Measurements from ENCODE around the gene PPRC1.
"Not testable (repeated sequence)": the region's sequence is repeated elsewhere in the genome, so short reads cannot be mapped to it uniquely, and the experiment has no call there.

The PPRC1 gene

DNA sequence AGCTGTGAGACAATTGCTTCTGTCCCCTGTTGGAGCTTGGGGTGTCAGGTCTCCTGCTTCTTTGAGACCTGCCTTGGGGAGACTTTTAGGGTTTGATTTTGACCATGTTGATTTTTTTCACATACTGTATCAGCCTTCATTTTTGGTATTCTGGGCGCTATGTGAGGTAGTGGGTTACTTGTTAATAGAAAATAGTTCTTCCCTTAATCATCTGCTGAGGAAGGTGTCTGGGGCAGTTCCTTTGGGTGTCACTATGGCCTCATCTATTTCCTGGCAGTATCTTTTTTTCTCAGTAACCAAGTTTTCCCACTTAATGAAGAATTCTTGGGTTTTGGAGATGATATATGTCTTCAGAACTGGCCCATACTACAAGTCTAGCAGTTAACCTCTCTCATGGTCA is 14.7 kb downstream of the PPRC1 start:
- DNase-seq, result no peak

DNA sequence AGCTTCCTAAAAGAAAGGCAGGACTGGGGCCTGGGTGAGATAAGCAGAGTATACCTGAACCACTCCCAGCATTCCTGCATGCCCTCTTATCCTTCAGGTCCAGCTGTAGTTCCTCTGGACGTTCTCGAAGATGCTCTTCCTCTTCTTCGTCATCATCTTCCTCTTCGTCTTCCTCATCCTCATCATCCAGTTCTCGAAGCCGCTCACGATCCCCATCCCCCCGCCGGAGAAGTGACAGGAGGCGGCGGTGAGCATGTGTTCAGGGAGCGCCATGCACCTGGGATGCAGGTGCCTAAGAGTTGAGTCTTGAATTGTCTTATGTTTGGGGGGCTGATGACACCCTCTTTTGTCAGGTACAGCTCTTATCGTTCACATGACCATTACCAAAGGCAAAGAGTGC is 15.4 kb downstream of the PPRC1 start:
- no peak for DNase-seq

DNA sequence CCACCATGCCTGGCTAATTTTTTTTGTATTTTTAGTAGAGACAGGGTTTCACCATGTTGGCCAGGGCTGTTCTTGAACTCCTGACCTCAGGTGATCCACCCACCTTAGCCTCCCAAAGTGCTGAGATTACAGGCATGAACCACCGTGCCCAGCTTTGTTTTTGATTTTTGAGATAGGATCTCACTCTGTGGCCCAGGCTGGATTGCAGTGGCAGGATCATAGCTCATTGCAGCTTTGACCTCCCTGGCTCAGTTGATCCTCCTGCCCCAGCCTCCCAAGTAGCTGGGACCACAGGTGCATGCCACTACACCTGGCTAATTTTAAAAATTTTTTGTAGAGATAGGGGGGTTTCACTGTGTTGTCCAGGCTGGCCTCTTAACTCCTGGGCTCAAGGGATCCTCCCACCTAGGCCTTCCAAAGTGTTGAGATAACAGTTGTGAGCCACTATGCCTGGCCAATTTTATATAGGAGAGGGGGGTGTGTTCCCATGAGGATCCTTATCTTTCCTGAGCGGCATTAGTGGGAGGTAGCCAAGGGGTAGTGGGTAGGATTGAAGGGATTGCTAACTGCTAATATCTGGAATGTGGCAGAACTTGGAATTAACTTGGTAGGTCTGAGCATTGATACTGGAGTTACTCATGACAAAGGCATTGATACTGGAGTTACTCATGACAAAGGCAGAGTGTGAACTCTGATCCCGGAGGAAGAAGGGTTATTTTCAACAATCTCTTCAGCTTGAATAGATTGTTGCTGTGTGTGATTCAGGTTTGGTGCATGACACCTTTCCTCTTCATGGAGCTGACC is 18.3 kb downstream of the PPRC1 start:
- DNase-seq, result no peak

DNA sequence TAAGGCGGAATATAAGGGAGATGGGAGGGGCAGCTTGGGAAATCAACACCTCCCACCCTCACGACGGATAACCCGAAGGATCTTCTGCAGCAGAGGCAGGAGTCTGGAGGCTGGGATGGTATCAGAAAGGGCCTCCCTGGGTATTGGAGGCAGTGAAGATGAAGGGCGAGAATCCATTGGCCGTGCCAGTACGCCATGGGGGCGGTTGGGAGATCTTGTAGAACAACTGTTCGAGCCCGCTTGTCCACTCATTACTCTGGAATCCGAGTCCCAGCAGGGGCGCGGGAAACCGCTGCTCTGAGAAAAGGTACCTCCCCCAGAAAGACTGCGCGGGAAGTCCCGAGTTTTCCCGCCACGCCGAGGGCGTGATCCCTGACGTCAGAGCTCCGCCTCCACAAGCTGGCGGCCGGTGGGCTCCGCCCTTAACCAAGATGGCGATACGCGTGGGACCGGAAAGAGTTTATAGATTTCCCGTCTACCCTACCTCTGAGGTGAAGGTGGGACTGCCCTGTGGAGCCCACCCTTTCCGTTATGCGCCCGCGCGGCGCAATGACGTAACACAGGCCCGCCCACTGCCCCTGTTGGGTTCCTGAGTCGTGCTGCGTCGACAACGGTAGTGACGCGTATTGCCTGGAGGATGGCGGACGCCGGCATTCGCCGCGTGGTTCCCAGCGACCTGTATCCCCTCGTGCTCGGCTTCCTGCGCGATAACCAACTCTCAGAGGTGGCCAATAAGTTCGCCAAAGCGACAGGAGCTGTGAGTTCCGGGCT is 19.1 kb downstream of the PPRC1 start, which contains the start of gene NOLC1:
TSS of gene NOLC1 (plus strand) at position 616 of the 771 bp plus-strand sequence. CDS start at position 638, 22 bp downstream.
- peak; percentile 88 for DNase-seq

DNA sequence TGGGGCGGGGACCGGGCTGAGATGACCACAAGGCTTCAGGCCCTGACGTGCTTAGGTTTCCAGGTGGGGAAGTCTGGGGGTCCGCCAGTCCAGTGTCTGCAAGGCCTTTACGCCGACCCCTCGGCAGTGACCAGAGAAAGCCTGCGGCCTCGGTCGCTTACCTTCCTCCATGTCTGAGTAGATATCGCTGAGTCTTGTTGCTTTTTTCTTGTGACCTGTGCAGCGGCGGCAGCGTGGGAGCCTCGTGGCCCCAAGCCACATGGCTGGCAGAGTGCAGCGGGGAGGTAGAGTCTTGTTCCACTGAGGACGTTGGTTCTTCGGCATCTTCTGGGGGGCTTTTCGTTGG is 19.7 kb downstream of the PPRC1 start:
- DNase-seq, result no peak

DNA sequence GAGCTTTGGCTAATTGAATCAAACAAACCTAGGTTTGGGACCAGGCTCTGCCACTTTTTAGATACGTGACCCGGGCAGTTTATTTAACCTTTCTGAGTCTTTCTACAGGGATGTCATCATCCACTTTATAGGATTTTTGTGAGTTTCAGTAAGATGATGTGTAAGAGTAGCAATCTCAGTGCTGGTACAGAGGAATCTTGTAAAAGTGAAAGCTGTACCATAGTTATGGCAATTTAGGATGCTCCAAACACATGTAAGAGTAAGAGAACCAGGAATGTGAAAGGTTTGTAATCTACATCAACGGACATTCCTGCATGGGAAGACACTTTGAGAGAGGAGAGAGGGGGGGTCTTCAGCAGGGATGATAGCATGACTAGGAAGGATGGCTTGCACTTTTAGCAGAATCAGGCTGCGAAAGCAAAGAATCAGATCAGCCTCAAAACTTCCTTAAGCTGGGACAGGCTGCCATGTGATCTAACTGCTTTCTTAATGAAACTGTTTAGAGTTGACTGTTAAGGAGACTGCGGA is 20.3 kb downstream of the PPRC1 start:
- no peak for DNase-seq

DNA sequence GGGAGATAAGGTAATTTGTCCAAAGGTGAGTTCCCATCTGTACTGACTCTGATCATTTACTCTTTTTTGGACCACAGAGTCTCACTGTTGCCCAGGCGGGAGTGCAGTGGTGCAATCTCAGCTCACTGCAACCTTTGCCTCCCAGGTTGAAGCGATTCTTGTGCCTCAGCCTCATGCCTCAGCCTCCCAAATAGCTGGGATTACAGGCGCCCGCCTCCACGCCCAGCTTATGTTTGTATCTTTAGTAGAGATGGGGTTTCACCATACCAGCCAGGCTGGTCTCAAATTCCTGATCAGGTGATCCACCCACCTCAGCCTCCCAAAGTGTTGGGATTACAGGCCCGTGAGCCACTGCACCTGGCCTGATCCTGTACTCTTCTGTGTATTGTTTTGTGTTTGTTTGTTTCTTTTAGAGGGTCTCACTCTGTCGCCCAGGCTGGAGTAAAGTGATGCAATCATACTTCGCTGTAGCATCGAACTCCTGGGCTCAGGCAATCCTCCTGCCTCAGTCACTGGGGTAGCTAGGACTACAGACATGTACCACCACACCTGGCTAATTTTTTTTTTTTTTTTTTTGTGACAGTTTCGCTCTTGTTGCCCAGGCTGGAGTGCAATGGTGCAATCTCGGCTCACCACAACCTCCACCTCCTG is 21.8 kb downstream of the PPRC1 start:
- no peak for DNase-seq

DNA sequence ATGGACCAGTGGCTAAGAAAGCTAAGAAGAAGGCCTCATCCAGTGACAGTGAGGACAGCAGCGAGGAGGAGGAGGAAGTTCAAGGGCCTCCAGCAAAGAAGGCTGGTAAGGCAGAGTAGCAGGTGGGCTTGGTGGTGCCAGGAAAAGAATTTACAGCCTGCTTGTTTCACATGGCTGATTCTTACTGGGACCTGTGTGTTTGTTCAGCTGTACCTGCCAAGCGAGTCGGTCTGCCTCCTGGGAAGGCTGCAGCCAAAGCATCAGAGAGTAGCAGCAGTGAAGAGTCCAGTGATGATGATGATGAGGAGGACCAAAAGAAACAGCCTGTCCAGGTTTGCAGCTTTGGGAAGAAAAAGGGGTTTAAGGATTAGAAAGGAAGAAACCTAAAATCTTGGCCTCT is 24.4 kb downstream of the PPRC1 start:
- peak; percentile 21 for DNase-seq

DNA sequence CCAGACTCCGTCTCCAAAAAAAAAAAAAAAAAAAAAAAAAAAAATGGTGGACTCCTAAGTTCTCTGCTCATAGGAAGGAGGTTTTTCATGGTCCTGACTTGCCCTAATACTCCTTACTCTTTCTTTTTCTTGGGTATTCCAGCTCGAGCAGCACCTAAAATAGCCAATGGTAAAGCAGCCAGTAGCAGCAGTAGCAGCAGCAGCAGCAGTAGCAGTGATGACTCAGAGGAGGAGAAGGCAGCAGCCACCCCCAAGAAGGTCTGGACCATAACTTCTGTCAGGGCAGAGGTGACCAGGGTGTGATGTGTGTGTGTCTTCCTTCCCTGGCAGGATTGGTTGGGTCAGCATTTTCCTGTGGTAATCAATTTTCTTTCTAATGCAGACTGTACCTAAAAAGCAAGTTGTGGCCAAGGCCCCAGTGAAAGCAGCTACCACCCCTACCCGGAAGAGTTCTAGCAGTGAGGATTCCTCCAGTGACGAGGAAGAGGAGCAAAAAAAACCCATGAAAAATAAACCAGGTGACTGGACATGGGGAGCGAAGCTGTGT is 26.3 kb downstream of the PPRC1 start:
- no peak for DNase-seq

DNA sequence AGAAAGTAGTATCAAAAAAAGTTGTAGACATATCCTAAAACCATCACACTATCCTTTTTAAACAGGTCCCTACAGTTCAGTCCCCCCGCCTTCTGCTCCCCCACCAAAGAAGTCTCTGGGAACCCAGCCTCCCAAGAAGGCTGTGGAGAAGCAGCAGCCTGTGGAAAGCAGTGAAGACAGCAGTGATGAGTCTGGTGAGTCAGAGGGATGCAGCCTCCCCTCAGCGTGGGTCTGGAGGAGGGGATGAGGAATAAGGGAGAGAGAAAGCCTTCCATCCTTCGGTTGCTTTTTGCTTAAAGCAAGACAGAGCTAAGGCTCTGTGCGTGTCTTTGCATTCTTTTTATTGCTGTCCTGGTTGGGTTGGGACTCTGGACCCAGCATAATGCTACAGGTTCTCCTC is 27.0 kb downstream of the PPRC1 start:
- DNase-seq, result no peak

DNA sequence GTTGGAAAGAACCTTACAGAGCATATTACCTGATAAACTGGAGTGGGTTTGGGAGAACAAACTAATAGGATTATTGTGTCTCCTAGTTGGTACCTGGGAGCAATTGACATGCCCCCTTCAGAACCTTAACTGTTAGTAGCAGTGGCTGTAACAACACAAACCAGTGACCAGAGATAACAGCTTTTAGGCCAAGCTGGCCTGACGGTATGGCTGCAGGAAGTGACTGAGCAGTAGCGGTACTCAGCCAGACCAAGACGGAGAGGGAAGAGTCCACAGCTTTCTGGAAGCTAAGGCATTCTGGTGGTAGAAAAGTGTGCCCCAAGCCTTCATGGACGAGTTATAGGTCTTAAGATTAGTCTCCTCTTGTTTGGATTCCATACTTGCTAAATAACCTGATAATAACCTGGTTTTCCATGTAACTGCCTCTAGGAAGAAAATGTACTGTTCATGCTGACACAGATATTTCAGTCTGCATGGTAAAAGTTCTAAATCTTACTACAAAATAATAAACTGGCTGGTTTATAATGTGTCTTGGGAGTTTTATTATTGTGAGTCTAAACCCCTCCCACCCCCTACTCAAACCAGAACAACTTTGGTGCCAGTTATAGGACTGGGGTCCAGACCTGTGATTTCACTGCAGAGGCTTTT is 30.6 kb downstream of the PPRC1 start:
- DNase-seq, result no peak

DNA sequence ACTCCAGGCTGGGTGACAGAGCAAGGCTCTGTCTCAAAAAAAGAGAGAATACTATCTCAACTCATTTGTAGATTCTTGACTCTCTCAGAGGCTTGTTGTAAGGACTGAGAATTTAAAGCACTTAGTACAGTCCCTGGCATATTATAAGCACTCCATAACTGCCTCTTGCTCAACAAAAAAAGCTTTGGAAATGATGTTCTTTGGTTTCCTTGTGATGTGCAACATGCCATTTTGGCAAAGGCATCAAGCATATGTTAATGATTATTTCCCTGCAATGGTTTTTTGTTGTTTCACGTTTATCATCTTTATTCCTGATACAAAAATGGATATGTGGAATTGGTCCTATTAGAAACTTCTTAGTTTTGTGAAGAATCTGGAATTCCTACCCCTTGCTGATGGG is 35.0 kb downstream of the PPRC1 start:
- DNase-seq, result no peak

DNA sequence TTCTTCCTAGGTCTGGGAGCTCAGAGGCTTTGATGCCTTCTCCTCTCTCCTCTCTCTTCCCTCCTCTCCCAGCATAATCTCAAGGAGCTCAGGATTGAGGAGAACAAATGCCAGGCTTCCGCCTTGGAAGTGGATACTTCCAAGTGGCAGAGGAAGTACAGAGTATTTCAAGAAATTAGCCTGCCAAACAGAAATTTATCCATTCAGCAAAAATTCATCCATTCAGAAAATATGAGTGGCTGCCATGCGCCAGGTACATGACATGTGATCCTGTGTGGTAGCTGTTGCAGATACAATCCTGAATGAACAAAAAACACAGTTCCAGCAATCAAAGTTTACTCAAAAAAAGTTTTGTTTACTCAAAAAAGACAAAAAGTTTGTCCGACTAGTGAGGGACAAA is 37.8 kb downstream of the PPRC1 start:
- no peak for DNase-seq

DNA sequence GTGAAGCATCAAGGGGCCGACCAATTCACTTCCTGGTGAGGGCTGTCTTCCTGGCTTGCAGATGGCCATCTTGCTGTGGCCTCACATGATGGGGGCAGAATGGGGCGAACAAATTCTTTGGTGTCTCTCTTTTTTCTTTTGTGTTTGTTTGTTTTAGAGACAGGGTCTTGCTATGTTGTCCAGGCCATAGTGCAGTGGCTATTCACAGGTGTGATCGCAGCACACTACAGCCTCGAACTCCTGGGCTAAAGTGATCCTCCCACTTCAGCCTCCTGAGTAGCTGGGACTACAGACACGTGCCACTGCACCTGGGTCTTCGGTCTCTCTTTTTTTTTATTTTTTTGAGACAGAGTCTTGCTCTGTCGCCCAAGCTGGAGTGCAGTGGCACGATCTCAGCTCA is 39.4 kb downstream of the PPRC1 start:
- DNase-seq, result no peak

DNA sequence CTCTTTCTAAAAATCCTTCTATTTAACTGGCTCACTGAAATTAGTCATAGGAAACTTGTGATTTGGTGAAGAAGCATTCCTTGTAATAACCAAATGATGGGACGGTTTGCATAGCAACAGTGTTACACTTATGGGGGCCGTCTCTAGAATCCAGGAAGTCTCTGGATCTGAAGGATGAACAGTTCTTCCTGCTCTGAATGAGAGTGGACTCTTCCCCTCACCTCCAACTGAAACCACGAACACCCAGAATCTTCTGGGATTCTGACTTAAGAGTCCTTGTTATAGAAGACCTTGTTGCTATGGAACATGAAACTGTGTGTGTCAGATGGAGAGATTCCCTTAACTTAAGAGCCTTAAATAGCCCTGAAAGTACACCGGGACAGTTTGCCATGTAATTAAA is 42.6 kb downstream of the PPRC1 start:
- DNase-seq, result no peak

DNA sequence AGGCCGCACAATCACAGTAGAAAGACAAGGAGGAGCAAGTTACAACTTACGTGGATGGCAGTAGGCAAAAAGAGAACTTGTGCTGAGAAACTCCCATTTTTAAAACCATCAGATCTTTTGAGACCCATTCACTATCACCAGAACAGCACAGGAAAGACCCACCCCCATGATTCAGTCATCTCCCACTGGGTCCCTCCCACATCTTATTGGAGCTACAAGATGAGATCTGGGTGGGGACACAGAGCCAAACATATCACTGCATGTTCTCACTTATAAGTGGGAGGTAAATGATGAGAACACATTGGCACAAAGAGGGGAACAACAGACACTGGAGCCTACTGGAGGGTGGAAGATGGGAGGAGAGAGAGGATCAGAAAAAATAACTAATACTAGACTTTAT is 51.8 kb downstream of the PPRC1 start:
- DNase-seq, result no peak

DNA sequence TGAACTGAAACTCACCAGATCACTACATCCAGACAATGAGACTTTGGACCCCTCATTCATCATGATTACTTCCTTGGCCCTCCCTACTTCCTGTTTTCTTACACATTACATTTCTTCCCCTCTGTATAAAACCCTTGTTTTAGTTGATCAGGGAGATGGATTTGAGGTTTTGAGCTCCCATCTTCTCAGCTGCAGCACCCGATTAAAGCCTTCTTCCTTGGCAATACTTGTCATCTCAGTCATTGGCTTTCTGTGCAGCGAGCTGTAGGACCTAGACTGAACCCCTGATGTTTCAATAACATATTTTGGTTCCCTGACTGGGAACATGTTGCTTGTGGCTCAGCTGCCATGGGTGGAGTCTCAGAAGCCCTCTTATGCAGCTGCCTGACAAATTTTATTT is 52.4 kb downstream of the PPRC1 start:
- no peak for DNase-seq

DNA sequence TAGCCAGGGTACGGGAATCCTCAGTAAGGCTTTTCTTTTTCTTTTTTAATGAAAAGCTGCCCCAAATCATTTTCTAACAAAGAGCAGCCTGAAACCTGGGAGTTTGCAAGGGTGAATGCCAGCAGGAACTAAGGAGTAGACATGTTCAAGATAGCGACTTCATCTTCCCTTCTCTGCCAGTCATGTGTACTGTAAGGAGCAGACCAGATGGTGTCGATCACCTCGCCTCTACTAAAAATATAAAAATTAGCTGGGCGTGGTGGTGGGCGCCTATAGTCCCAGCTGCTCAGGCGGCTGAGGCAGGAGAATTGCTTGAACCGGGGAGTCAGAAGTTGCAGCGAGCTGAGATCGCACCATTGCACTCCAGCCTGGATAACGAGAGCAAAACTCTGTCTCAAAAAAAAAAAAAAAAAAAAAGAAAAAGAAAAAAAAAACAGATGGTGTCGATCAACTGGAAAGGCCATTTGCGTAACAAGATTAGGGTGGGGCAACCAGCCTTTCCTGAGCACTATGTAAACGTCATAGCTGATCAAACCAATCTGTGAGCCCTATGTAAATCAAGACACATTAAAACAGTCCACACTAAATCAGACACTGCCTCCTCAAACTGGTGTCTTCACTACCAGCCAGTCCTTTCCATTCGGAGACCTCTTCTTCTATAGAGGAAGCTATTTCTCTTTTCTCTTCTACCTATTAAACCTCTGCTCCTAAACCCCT is 53.1 kb downstream of the PPRC1 start:
- DNase-seq, result no peak

DNA sequence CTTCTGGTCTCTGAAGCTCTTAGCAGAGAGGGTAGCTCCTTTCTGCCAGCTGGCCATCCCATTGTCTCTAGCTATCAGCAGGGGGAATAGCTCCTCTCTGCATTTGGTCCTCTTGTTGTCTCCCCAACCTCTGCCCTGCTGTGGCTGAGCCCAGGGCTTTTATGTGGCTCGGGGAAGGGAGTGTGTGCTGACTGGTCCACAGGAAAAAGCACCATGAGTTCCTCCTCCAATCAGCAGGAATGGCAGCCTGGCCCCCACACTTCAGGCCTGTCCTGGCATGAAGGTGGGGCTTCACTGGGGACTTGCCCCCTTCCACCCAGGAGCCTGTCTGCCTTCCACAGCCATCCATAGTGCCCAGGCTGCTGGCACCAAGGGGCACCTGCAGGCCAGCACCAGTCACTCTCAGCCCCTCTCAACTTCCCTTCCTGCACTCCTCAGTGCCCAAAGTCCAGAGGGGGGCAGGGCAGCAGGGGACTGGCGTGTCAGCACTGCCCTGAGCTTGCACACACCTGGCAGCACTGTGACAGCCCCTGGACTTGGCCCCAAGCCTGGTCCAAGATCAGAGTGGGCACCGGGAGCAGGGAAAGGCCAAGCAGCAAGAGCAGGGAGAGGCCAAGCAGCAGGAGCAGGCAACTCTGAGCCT is 55.6 kb downstream of the PPRC1 start:
- no peak for DNase-seq

DNA sequence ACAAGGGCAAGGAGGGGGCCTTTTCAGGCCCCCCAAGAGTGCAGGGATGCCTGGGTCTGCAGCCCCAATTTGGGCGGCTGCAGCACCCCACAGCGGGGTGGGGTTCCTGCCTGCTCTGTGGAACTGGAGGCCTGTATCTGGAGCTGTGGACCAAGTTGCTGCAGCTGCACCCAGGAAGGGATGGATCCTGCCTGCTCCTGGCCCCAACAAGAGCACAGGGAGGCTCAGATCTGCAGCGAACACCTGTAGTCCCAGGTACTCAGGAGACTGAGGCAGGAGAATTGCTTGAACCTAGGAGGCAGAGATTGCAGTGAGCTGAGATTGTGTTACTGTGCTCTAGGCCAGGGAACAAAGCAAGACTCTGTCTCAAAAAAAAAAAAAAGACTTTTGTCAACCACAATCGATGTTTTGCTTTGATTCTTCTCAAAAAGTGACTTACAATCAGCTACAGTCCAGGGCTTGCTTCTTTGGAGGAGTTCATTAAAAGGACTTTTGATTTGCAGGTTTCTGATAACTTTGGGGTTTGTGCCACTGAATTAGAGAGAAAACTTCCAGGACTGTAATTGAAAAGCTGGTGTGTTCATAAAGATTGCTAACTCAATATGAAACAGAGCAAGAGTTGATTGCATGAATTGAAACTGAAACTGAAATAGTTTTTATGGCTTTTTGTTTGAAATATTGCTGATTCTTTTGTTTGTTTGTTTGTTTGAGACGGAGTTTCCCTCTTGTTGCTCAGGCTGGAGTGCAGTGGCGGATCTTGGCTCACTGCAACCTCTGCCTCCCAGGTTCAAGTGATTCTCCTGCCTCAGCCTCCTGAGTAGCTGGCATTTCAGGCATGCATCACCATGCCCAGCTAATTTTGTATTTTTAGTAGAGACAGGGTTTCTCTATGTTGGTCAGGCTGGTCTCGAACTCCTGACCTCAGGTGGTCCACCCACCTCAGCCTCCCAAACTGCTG is 56.4 kb downstream of the PPRC1 start:
- not testable (repeated sequence) for DNase-seq
